Adipose tissue (tissue), 3 donors: ENCODE data around the gene LRP1. TPM values are rescaled to one million over a fixed set of nuclear protein-coding genes. Genes with fewer than 3 reads are reported as not detected.

Experiments used
- H3K27ac ChIP-seq: one replicate; pipeline ENCODE4 v1.5.1; 2013; ENCODE audit warnings: low read depth, low read length
- WGBS, 3 donors: extraction: QIAGEN DNeasy Blood & Tissue Kit; methylation state at CpG; one replicate each; pipeline ENCODE4 v1.1.7; 2013; 5-methylcytosine and 5-hydroxymethylcytosine counted together
- polyA plus RNA-seq, 3 donors: library from polyadenylated mRNA; stranded (reverse); fragments of 200-250 nt; gene quantifications; one replicate each; pipeline ENCODE4 v1.2.3, GENCODE V29; 2013
- donor health status: healthy with polysubstance abuse.
- donor health status: Bipolar disorder and iron deficiency.
- donor health status: healthy.

The LRP1 gene
- polyA plus RNA-seq, 3 donors, result 28.1 to 414 (median 116) TPM

DNA sequence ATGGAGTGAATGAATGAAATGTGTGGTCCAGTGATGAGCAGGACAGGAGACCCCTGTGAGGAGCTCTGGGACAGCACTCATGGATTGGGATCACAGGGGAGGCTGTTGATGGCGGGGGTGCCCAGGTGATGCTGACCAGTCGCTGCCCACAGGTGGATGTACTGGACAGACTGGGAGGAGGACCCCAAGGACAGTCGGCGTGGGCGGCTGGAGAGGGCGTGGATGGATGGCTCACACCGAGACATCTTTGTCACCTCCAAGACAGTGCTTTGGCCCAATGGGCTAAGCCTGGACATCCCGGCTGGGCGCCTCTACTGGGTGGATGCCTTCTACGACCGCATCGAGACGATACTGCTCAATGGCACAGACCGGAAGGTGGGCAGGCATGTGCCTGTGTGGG, 32.5 kb downstream of the LRP1 start:
- no peak overlapping the region for H3K27ac ChIP-seq
- WGBS, 3 donors, result 93 to 97% (median 94%) methylated on average over 14 of the region's 14 CpGs

- WGBS, 3 donors, result 84 to 89% (median 88%) methylated on average over 7 of the region's 7 CpGs
These were observed 33.2 kb downstream of the LRP1 start for GRCh38 chr12:57161491-57161890.

GRCh38 chr12:57162553-57163125, 34.4 kb downstream of the LRP1 start:
- no peak overlapping the region for H3K27ac ChIP-seq
- WGBS, 3 donors, result 85 to 92% (median 89%) methylated on average over 8 of the region's 8 CpGs

More at GRCh38 chr12:57161491-57161890, 33.2 kb downstream of the LRP1 start:
- no peak overlapping the region for H3K27ac ChIP-seq

DNA sequence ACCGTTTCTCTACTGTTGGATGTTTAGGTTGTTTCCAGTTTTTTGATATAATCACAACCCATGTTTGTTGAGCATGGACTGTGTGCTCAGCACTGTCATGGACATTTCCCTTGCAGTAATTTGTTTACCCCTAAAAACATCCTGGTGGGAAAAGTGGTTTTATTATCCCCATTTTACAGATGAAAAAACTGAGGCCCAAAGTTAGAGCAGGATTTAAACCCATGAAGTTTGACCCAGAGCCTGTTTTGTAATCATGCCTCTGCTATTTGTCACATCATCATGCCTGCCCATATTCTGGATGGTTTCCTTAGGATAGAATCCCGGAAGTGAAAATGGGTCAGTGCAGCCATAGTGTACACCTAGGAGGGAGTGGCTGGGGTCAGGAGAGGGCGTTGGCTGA, 36.2 kb downstream of the LRP1 start:
- H3K27ac ChIP-seq, result no peak overlapping the region
- WGBS, 3 donors, result 84 to 86% (median 84%) methylated on average over 3 of the region's 3 CpGs

DNA sequence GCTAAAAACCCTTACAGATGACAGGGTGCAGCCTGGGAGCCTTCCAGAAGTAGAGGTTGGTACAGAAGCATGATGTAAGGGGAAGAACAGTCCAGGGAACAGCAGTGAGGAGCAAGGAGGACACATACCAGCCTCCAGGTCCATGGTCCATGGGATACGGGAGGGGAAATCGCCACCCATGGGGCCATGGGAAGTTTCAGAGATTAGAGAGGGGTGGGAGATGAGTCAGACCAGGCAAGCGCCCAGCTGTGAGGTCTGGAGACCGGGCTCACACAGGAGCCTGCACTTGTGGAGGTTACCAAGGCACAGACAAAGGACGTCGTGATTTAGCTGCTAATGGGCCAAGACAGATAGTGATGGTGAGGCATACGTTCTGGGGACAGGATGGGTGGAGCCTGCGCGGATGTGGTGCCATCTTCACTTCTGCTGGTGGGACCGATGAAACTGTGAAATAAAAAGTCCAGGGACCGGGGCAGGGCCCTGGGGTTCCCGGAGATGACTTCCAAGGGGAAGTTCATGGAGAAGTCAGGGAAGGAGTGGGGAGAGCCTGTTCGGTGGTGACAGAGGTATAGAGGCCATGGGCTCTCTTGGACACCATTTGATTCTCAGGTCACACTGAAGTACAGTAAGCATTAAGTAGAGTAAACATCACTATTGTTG, 36.8 kb downstream of the LRP1 start:
- WGBS, 3 donors, result 75 to 86% (median 75%) methylated on average over 13 of the region's 13 CpGs
- H3K27ac ChIP-seq, result no peak overlapping the region

DNA sequence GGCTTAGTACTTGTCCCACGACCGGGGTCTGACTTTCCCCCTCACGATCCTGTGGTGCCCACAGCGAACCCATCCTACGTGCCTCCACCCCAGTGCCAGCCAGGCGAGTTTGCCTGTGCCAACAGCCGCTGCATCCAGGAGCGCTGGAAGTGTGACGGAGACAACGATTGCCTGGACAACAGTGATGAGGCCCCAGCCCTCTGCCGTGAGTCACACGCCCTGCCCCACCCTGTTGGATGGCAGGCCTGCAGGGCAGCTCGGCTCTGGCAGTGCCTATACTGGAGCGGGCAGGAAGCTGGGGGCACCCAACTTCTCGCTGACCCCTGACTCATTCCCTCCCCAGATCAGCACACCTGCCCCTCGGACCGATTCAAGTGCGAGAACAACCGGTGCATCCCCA, 37.5 kb downstream of the LRP1 start:
- no peak overlapping the region for H3K27ac ChIP-seq
- WGBS, 3 donors, result 81 to 88% (median 86%) methylated on average over 19 of the region's 19 CpGs

DNA sequence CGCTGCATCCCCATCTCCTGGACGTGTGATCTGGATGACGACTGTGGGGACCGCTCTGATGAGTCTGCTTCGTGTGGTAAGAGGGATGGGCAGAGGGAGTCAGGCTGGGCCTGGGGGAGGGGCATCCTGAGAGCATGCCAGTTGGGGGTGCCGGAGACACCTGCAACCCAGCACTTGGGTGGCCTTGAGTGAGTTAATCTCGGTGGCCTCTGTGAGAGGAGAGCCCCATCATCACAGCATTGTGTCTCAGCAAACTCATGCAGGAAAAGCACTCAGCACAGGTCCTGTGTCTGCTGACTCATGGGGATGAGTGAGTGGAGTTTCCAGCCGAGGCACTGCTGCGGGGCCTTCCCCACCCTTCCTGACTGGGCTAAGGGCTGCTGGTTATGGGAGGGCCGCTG, 38.7 kb downstream of the LRP1 start:
- WGBS, 3 donors, result 57 to 70% (median 66%) methylated on average over 10 of the region's 10 CpGs
- no peak overlapping the region for H3K27ac ChIP-seq

GRCh38 chr12:57168058-57168457, 39.8 kb downstream of the LRP1 start:
- H3K27ac ChIP-seq, result no peak overlapping the region
- 79 to 85% (median 84%) methylated on average over 10 of the region's 10 CpGs for WGBS, 3 donors

DNA sequence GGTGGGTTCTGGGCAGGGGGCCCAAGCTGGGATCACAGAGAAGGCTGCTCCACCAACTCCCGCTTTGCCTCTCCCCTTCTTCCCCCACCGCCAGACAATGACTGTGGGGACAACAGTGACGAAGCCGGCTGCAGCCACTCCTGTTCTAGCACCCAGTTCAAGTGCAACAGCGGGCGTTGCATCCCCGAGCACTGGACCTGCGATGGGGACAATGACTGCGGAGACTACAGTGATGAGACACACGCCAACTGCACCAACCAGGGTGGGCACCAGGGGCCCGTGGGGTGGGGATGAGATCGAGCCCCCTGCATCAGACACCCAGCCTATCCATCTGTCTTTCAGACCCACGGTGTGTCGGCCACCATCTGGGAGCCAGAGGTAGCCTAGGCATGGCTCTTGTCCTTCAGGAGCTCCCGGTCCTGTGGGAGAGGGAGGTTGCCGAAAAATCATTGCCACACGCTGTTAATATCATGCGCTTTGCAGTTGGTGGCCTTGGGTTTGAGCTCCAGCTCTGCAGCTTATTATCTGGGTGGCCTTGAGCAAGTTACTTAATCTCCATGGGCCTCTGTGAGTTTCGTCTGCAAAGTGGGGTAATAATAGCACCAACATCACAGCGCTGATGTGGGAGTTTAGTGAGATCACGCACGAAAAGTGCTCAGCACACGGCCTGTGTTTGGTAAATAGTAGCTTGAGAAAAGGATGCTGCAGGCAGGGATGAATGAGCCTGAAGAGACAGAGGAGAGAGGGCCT, 40.9 kb downstream of the LRP1 start:
- WGBS, 3 donors, result 77 to 83% (median 82%) methylated on average over 22 to 23 of the region's 23 CpGs
- H3K27ac ChIP-seq, result no peak overlapping the region

- WGBS, 3 donors, result 53 to 82% (median 61%) methylated on average over 7 of the region's 7 CpGs
- H3K27ac ChIP-seq, result no peak overlapping the region
These were observed 41.7 kb downstream of the LRP1 start for GRCh38 chr12:57169969-57170368.

GRCh38 chr12:57170408-57170807, 42.1 kb downstream of the LRP1 start:
- H3K27ac ChIP-seq, result no peak overlapping the region
- WGBS, 3 donors, result 67 to 100% (median 88%) methylated on average over 1 of the region's 1 CpG

DNA sequence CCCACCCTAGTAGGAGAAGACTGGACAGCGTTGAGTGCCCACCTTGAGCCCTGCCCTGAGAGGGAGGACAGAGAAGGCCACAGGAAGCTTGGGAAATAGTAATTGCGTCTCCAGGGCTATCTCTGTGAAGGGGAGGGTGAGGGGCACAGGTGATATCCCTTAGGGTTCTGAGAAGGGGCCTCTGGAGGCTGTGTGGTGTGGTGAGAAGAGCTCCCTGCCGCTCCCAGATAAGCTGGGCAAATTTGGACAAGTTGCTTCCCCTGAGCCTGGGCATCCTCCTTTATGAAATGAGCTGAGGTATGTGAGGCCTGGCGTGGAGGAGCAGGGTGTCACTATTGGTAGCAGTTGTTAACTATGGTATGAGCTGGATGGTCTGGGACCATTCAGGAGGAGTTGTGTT, 42.6 kb downstream of the LRP1 start:
- H3K27ac ChIP-seq, result no peak overlapping the region
- WGBS, 3 donors, result 78 to 91% (median 82%) methylated on average over 4 of the region's 4 CpGs

DNA sequence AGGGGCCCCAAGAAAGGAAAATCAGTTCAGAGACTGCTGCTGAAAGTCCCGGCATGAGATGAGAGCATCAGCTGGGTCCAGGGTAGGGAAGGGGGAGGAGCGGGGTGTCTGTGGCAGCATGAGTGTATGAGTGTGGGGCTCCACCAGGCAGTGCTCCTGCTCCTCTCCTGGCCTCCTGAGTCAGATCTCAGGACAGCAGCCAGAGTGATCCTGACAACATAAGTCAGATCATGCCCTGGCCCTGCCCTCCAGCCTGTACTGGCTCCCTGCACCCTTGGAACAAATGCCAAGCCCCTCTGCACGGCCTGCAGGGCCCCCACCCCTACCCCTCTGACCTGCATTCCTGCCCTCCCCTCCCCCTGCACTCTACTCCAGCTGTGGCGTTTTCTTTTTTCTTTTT, 43.4 kb downstream of the LRP1 start:
- WGBS, 3 donors, result 52 to 54% (median 54%) methylated on average over 3 to 4 of the region's 4 CpGs
- no peak overlapping the region for H3K27ac ChIP-seq

- WGBS, 3 donors, result 63 to 67% (median 64%) methylated on average over 11 of the region's 11 CpGs
- no peak overlapping the region for H3K27ac ChIP-seq
These were observed 44.8 kb downstream of the LRP1 start for GRCh38 chr12:57173089-57173488.

- WGBS, 3 donors, result 84 to 92% (median 88%) methylated on average over 14 of the region's 14 CpGs
- no peak overlapping the region for H3K27ac ChIP-seq
These were observed 45.4 kb downstream of the LRP1 start for GRCh38 chr12:57173683-57174082.

- H3K27ac ChIP-seq, result no peak overlapping the region
- 50 to 58% (median 56%) methylated on average over 29 of the region's 29 CpGs for WGBS, 3 donors
These were observed 47.3 kb downstream of the LRP1 start for GRCh38 chr12:57175428-57176138.

- 83 to 90% (median 83%) methylated on average over 9 of the region's 9 CpGs for WGBS, 3 donors
- H3K27ac ChIP-seq, result no peak overlapping the region
These were observed 47.8 kb downstream of the LRP1 start for GRCh38 chr12:57176139-57176477.

GRCh38 chr12:57176846-57177245, 48.6 kb downstream of the LRP1 start:
- H3K27ac ChIP-seq, result no peak overlapping the region
- 84 to 88% (median 85%) methylated on average over 9 of the region's 9 CpGs for WGBS, 3 donors

DNA sequence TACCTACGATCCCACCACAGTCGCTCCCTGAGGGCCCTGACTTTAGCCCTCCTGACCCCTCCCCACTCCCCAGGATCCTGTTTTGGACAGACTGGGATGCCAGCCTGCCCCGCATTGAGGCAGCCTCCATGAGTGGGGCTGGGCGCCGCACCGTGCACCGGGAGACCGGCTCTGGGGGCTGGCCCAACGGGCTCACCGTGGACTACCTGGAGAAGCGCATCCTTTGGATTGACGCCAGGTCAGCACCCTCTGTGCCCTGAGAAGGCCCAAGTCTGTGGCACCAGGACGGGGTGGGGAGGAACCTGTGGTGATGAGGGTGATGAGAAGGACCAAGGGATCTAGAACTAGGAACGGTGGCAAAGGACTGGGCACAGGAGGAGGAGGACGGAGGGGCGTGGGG, 49.1 kb downstream of the LRP1 start:
- 88 to 93% (median 90%) methylated on average over 16 of the region's 16 CpGs for WGBS, 3 donors
- H3K27ac ChIP-seq, result no peak overlapping the region
